Astrocyte (in vitro differentiated cells and primary cell): ENCODE measurements around the gene AJAP1. TPM values are rescaled to one million over a fixed set of nuclear protein-coding genes. Genes with fewer than 3 reads are reported as not detected.
A peak's percentile ranks its signal among the peaks of the same experiment; 100 is the strongest.

Source experiments
- DNase-seq: peaks from one replicate; pipeline ENCODE4 v3.0.0-alpha.2; 2010; ENCODE audit warnings: low read depth
- FAIRE-seq: peaks from 2 replicates; lab custom pipeline; 2011; peaks lifted over from hg19 to GRCh38; lab: Jason Lieb, UNC
- H2AFZ ChIP-seq: 2 replicates; pipeline ENCODE4 v1.6.0; 2012; ENCODE audit warnings: low read depth, low read length, inconsistent platforms
- H3K27ac ChIP-seq: 2 replicates; pipeline ENCODE4 v1.5.1; 2011; ENCODE audit warnings: low read depth, low read length, inconsistent platforms
- H3K27me3 ChIP-seq: 2 replicates; pipeline ENCODE4 v1.6.0; 2011; ENCODE audit warnings: low read length, inconsistent platforms; ENCODE audit not compliant: insufficient read depth
- H3K36me3 ChIP-seq: 2 replicates; pipeline ENCODE4 v1.5.1; 2011; ENCODE audit warnings: low read length, inconsistent platforms; ENCODE audit not compliant: insufficient read depth
- H3K4me1 ChIP-seq: 2 replicates; pipeline ENCODE4 v1.5.1; 2011; ENCODE audit warnings: low read length, inconsistent platforms; ENCODE audit not compliant: insufficient read depth
- H3K4me2 ChIP-seq: 2 replicates; pipeline ENCODE4 v1.6.0; 2012; ENCODE audit warnings: low read length, inconsistent platforms
- H3K4me3 ChIP-seq: 2 replicates; pipeline ENCODE4 v1.5.1; 2011; ENCODE audit warnings: low read depth, mild to moderate bottlenecking, low read length, inconsistent platforms; ENCODE audit not compliant: insufficient read depth
- H3K79me2 ChIP-seq: 2 replicates; pipeline ENCODE4 v1.6.0; 2012; ENCODE audit warnings: mild to moderate bottlenecking, low read length, inconsistent platforms; ENCODE audit not compliant: insufficient read depth
- H3K9ac ChIP-seq: 2 replicates; pipeline ENCODE4 v1.6.0; 2012; ENCODE audit warnings: mild to moderate bottlenecking, low read length, inconsistent platforms
- H3K9me3 ChIP-seq: 2 replicates; pipeline ENCODE4 v1.5.1; 2012; ENCODE audit warnings: low read depth, mild to moderate bottlenecking, low read length, inconsistent platforms; ENCODE audit not compliant: insufficient read depth
- H4K20me1 ChIP-seq: 2 replicates; pipeline ENCODE4 v1.6.0; 2012; ENCODE audit warnings: low read length, inconsistent platforms; ENCODE audit not compliant: insufficient read depth
- H3K27ac Mint-ChIP-seq: one replicate; pipeline ENCODE4 v1.8.0; 2021; ENCODE audit warnings: mild to moderate bottlenecking, mixed read lengths; ENCODE audit not compliant: unreplicated experiment
- H3K27me3 Mint-ChIP-seq: one replicate; pipeline ENCODE4 v1.8.0; 2021; ENCODE audit warnings: low read depth, mixed read lengths; ENCODE audit not compliant: unreplicated experiment
- H3K36me3 Mint-ChIP-seq: one replicate; pipeline ENCODE4 v1.8.0; 2021; ENCODE audit warnings: low read depth, mixed read lengths; ENCODE audit not compliant: unreplicated experiment
- H3K4me1 Mint-ChIP-seq: one replicate; pipeline ENCODE4 v1.8.0; 2021; ENCODE audit warnings: low read depth, mixed read lengths; ENCODE audit not compliant: unreplicated experiment
- H3K4me3 Mint-ChIP-seq: one replicate; pipeline ENCODE4 v1.8.0; 2021; ENCODE audit warnings: mild to moderate bottlenecking, moderate library complexity, mixed read lengths; ENCODE audit not compliant: unreplicated experiment
- H3K9me3 Mint-ChIP-seq: one replicate; pipeline ENCODE4 v1.8.0; 2021; ENCODE audit warnings: mild to moderate bottlenecking, mixed read lengths; ENCODE audit not compliant: unreplicated experiment
- EZH2 ChIP-seq: IDR thresholded peaks from 2 replicates; pipeline ENCODE4 v1.6.1; 2012; ENCODE audit warnings: mild to moderate bottlenecking, low read length, inconsistent platforms; ENCODE audit not compliant: insufficient read depth
- total RNA-seq: library from RNA; stranded (reverse); gene quantifications from 2 replicates; pipeline ENCODE4 v1.2.1, GENCODE V29; 2021
- TF ChIP-seq, protein P1 (sequence below): IDR thresholded peaks from 2 replicates; pipeline ENCODE4 v1.5.1; 2011; ENCODE audit warnings: low read depth, mild to moderate bottlenecking, inconsistent platforms, low read length, moderate library complexity; ENCODE audit not compliant: insufficient read depth

Gene AJAP1
- total RNA-seq, 1 donor from 2014 or later, result 0.34 TPM

DNA sequence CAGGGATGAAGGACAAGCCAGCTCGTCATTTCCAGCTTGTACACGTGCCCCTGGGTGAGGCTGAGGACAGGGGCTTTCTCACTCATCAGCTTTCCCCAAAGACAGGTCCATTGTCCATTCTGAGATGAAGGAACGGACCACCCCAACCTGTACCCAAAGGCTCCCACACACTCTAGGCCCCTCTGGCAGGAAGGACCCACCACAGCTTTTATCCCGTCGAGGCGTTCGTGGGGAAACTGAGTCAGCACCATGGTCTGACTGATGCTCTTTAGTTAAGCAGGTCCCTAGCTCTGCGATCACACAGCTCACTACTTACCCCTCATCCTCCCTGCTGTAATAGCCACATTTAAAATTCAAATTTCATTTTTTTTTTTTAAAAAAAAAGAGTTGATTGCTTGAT lies 117.3 kb downstream of the AJAP1 start:
- no peaks in the 10 kb centered on the region for H3K36me3 ChIP-seq
- H3K4me2 ChIP-seq, result no peak overlapping the region
- no peak overlapping the region for H3K4me3 ChIP-seq
- no peak overlapping the region for H3K9ac ChIP-seq
- Mint-ChIP-seq H3K27me3 (peaks cover 30% of the 10 kb centered on the region), H3K9me3 (no peaks in the 10 kb centered on the region), H3K4me1 (no peaks in the 10 kb centered on the region), H3K27ac (no peak overlapping the region), H3K4me3 (no peak overlapping the region), H3K36me3 (no peaks in the 10 kb centered on the region)
- DNase-seq, result no peak
- no peaks in the 10 kb centered on the region for H3K27me3 ChIP-seq
- H3K79me2 ChIP-seq, result no peaks in the 10 kb centered on the region
- no peak for TF ChIP-seq EZH2
- TF ChIP-seq, protein P1, sequence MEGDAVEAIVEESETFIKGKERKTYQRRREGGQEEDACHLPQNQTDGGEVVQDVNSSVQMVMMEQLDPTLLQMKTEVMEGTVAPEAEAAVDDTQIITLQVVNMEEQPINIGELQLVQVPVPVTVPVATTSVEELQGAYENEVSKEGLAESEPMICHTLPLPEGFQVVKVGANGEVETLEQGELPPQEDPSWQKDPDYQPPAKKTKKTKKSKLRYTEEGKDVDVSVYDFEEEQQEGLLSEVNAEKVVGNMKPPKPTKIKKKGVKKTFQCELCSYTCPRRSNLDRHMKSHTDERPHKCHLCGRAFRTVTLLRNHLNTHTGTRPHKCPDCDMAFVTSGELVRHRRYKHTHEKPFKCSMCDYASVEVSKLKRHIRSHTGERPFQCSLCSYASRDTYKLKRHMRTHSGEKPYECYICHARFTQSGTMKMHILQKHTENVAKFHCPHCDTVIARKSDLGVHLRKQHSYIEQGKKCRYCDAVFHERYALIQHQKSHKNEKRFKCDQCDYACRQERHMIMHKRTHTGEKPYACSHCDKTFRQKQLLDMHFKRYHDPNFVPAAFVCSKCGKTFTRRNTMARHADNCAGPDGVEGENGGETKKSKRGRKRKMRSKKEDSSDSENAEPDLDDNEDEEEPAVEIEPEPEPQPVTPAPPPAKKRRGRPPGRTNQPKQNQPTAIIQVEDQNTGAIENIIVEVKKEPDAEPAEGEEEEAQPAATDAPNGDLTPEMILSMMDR, result no peak
- no peaks in the 10 kb centered on the region for H4K20me1 ChIP-seq
- FAIRE-seq, result no peak
- no peak overlapping the region for H2AFZ ChIP-seq
- H3K27ac ChIP-seq, result no peak overlapping the region
- H3K4me1 ChIP-seq, result no peaks in the 10 kb centered on the region
- H3K9me3 ChIP-seq, result peaks cover 10% of the 10 kb centered on the region

DNA sequence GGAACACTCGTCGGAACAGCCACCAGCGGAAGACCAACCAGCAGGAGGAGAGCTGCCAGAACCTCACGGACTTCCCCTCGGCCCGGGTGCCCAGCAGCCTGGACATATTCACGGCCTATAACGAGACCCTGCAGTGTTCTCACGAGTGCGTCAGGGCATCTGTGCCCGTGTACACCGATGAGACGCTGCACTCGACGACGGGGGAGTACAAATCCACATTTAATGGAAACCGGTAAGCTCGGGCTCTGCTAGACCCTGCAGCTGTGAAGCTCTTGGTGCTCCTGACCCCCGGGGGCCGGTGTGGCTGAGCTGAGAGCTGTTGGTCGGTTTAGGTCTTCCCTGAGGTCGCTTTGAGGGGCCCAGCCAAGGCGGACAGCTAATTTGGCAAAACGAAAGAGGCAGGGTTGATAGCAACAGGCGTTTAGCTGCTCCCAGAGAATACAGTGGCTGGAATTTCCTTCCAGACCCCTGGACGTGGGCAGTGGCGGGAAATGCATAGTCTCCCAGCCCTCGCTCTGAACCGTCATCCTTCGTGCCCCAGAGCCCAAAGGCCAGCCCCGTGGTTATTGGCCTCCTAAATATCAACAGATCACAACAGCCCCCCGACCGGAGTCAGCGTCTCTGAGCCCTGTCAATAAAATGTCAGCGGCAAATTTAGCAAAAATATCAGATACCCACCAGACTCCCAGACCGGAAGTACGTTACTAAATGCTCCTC lies 118.0 kb downstream of the AJAP1 start:
- Mint-ChIP-seq H3K4me1 (no peaks in the 10 kb centered on the region), H3K9me3 (no peaks in the 10 kb centered on the region), H3K4me3 (no peak overlapping the region), H3K27ac (peak overlapping the region; percentile 72), H3K36me3 (no peaks in the 10 kb centered on the region), H3K27me3 (peaks cover 30% of the 10 kb centered on the region)
- Histone ChIP-seq H3K4me1 (no peaks in the 10 kb centered on the region), H3K9me3 (peaks cover 6% of the 10 kb centered on the region), H3K79me2 (no peaks in the 10 kb centered on the region), H3K36me3 (no peaks in the 10 kb centered on the region), H4K20me1 (no peaks in the 10 kb centered on the region), H2AFZ (no peak overlapping the region), H3K27ac (no peak overlapping the region), H3K27me3 (no peaks in the 10 kb centered on the region), H3K9ac (no peak overlapping the region), H3K4me3 (no peak overlapping the region), H3K4me2 (no peak overlapping the region)
- no peak for FAIRE-seq
- DNase-seq, result no peak
- no peak for TF ChIP-seq EZH2
- TF ChIP-seq, protein P1, result no peak

DNA sequence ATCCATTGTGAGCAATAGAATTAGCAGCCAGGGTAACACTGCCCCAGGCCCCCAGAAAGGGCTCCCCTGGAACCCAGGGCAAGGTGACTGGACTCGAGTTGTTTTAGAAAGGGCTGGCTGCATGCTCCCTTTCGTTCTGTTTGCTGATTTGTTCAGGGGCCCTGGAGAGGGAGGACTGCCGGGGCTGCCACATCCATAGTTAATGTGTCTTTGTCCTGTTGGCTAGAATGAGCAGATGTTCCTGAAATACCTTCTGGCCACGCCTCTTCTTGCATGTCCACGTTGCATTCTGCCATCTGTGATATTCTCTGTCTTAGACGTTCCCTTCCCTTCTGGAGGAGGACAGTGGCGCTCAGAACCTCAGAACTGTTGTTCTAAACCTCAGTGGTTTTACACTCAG lies 118.8 kb downstream of the AJAP1 start:
- Histone ChIP-seq H3K36me3 (no peaks in the 10 kb centered on the region), H3K4me1 (no peaks in the 10 kb centered on the region), H3K27me3 (no peaks in the 10 kb centered on the region), H3K27ac (no peak overlapping the region), H3K4me3 (no peak overlapping the region), H3K4me2 (no peak overlapping the region), H3K79me2 (no peaks in the 10 kb centered on the region), H4K20me1 (no peaks in the 10 kb centered on the region), H3K9me3 (peaks cover 6% of the 10 kb centered on the region), H2AFZ (no peak overlapping the region), H3K9ac (no peak overlapping the region)
- H3K4me3 Mint-ChIP-seq, result no peak overlapping the region
- H3K27ac Mint-ChIP-seq, result no peak overlapping the region
- H3K4me1 Mint-ChIP-seq, result no peaks in the 10 kb centered on the region
- DNase-seq (no peak), FAIRE-seq (no peak)
- no peaks in the 10 kb centered on the region for H3K9me3 Mint-ChIP-seq
- TF ChIP-seq EZH2, result no peak
- TF ChIP-seq, protein P1, result no peak
- H3K27me3 Mint-ChIP-seq, result peaks cover 30% of the 10 kb centered on the region
- no peaks in the 10 kb centered on the region for H3K36me3 Mint-ChIP-seq
